Keratinocyte (primary cell): ENCODE data around the gene GATAD1.

Experiments used
- EZH2 ChIP-seq: IDR thresholded peaks from one replicate; pipeline ENCODE4 v1.6.1; 2012; ENCODE audit warnings: inconsistent platforms, mild to moderate bottlenecking, low read length, moderate library complexity
- TF ChIP-seq, protein P1 (sequence below), 3 experiments: IDR thresholded peaks in 1 of 3; conservative IDR thresholded peaks in 1 of 3; optimal IDR thresholded peaks in 1 of 3; 2 replicates in 2 of 3; 3 replicates in 1 of 3; pipeline versions ENCODE3 to v1.5.1; 2011; ENCODE audit warnings: low read length in 3 of 3, mild to moderate bottlenecking in 3 of 3, moderate library complexity in 2 of 3, control low read depth in 1 of 3, inconsistent platforms in 1 of 3; ENCODE audit not compliant: insufficient read depth in 2 of 3; ENCODE audit errors: extremely low read depth in 1 of 3

DNA sequence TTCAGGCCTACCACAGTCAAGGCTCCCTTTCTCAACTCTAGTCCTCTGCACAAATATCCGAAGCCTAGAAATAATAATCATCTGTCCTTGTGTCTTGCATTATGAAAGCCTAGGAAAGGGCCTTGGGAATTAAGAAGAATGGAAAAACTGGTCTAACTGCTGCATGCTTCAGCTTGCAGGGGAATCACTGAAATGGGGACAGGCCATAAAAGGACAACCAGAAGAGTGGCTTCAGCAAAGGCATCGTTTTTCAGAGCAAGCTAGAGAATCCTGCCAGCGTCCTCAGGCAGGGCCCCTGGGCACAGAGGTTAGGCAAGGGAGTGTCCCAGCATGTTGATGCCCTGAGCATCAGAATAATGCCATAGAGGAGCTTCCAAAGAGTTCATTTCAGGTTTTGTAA is 17.2 kb downstream of the GATAD1 start:
- TF ChIP-seq, protein P1, sequence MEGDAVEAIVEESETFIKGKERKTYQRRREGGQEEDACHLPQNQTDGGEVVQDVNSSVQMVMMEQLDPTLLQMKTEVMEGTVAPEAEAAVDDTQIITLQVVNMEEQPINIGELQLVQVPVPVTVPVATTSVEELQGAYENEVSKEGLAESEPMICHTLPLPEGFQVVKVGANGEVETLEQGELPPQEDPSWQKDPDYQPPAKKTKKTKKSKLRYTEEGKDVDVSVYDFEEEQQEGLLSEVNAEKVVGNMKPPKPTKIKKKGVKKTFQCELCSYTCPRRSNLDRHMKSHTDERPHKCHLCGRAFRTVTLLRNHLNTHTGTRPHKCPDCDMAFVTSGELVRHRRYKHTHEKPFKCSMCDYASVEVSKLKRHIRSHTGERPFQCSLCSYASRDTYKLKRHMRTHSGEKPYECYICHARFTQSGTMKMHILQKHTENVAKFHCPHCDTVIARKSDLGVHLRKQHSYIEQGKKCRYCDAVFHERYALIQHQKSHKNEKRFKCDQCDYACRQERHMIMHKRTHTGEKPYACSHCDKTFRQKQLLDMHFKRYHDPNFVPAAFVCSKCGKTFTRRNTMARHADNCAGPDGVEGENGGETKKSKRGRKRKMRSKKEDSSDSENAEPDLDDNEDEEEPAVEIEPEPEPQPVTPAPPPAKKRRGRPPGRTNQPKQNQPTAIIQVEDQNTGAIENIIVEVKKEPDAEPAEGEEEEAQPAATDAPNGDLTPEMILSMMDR (optimal IDR thresholded peaks at IDR 0.05 in 1 of 3, IDR thresholded peaks at IDR 0.05 in 1 of 3, conservative IDR thresholded peaks at IDR 0.05 in 1 of 3; ENCODE audit: extremely low read depth in 1 of 3, insufficient read depth in 2 of 3, low read length in 3 of 3): no peak
- TF ChIP-seq EZH2: no peak
